Natural killer cell (primary cell): Measurements from ENCODE around the gene CEP85. TPM values are rescaled to one million over a fixed set of nuclear protein-coding genes. Genes with fewer than 3 reads are reported as not detected.

ENCODE experiments used
- ATAC-seq, 3 donors: fragments of 150-1000 bp in 2 of 3; fragments of 200-7000 bp in 1 of 3; cut with Tn5 transposase; 1 replicate in 1 of 3; 2 replicates in 2 of 3; pipeline ENCODE4 v1.10.0; 2021; ENCODE audit warnings: mild to moderate bottlenecking in 2 of 3, moderate library complexity in 2 of 3
- DNase-seq, 2 donors: peaks; one replicate each; pipeline versions ENCODE4 v3.0.0 to v3.0.0-alpha.2; 2013 to 2021; ENCODE audit warnings: mixed read lengths in 1 of 2
- H3K27ac ChIP-seq: one replicate; pipeline ENCODE4 v1.5.1; 2013; ENCODE audit warnings: mild to moderate bottlenecking, low read length
- H3K27me3 ChIP-seq: one replicate; pipeline ENCODE4 v1.6.1; 2013; ENCODE audit warnings: low read length; ENCODE audit not compliant: control insufficient read depth, insufficient read depth
- H3K36me3 ChIP-seq: one replicate; pipeline ENCODE4 v1.6.1; 2013; ENCODE audit warnings: low read length; ENCODE audit not compliant: control insufficient read depth, insufficient read depth
- H3K4me1 ChIP-seq: one replicate; pipeline ENCODE4 v1.6.1; 2013; ENCODE audit warnings: low read length; ENCODE audit not compliant: control insufficient read depth, insufficient read depth
- H3K4me3 ChIP-seq: one replicate; pipeline ENCODE4 v1.5.1; 2013; ENCODE audit warnings: low read length
- H3K9me3 ChIP-seq: one replicate; pipeline ENCODE4 v1.6.1; 2013; ENCODE audit warnings: low read length; ENCODE audit not compliant: control insufficient read depth, insufficient read depth
- H3K27ac Mint-ChIP-seq, 2 donors: one replicate each; pipeline ENCODE4 v1.8.0; 2022; ENCODE audit warnings: mild to moderate bottlenecking in 2 of 2, mixed read lengths in 2 of 2, moderate library complexity in 1 of 2
- H3K27me3 Mint-ChIP-seq, 2 donors: one replicate each; pipeline ENCODE4 v1.8.0; 2022; ENCODE audit warnings: low read depth in 2 of 2, mixed read lengths in 2 of 2
- H3K36me3 Mint-ChIP-seq: one replicate; pipeline ENCODE4 v1.8.0; 2022; ENCODE audit warnings: mixed read lengths
- H3K4me1 Mint-ChIP-seq, 2 donors: one replicate each; pipeline ENCODE4 v1.8.0; 2022; ENCODE audit warnings: mixed read lengths in 2 of 2
- H3K4me3 Mint-ChIP-seq: one replicate; pipeline ENCODE4 v1.8.0; 2022; ENCODE audit warnings: mild to moderate bottlenecking, moderate library complexity, mixed read lengths
- H3K9me3 Mint-ChIP-seq, 2 donors: one replicate each; pipeline ENCODE4 v1.8.0; 2022; ENCODE audit warnings: mixed read lengths in 2 of 2
- WGBS: methylation state at CpG from one replicate; pipeline ENCODE4 v1.1.7; 2013; ENCODE audit warnings: missing lambda C conversion rate; ENCODE audit not compliant: insufficient coverage; 5-methylcytosine and 5-hydroxymethylcytosine counted together
- intact Hi-C: fragments of 100-400 bp; cut with micrococcal nuclease; formaldehyde crosslinking; loops from one replicate; pipeline ENCODE4 v1.14.2; 2022
- total RNA-seq, 4 donors: library from RNA; stranded (reverse); fragments of 120-200 nt in 1 of 4; gene quantifications; one replicate each; pipeline versions ENCODE4 v1.2.3 to v1.2.4, GENCODE V29; 2013 to 2022
- TF ChIP-seq, protein P1 (sequence below): fragments of 200-600 bp; IDR thresholded peaks from one replicate; pipeline ENCODE4 v1.8.0; 2022; ENCODE audit warnings: antibody characterized with exemption

CEP85 gene
- total RNA-seq, 3 donors from 2014 or later (not counting 1 experiment from before 2014, with no cell fraction given), result 13.0 to 20.4 (median 18.0) TPM

DNA sequence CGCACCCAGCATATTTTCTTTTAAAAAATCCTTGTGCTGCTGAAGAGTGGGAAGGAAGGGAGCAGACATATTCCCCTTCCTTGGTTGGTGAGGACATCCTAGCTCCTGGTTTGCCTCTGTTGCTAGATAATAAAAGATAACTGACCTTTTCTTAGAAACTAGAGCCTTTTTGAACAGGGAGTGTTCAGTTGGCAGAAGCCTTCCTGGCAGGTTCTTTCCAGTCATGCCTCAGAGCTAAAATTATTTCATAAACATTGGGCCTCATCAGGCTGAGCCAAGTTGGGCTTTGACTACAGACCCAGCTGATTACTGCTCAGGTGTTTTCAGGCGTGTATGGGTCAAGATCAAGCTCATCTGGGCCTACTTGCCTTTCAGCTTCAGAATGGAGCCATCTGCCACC, 23.2 kb downstream of the CEP85 start:
- Histone ChIP-seq H3K9me3 (no peaks in the 10 kb centered on the region), H3K4me1 (no peaks in the 10 kb centered on the region), H3K4me3 (no peak overlapping the region), H3K27me3 (no peaks in the 10 kb centered on the region), H3K27ac (no peak overlapping the region), H3K36me3 (peaks cover 30% of the 10 kb centered on the region)
- Mint-ChIP-seq H3K27me3 (no peaks in the 10 kb centered on the region), H3K9me3 (no peaks in the 10 kb centered on the region), H3K4me1 (no peaks in the 10 kb centered on the region), H3K36me3 (peaks cover 23% of the 10 kb centered on the region), H3K4me3 (no peak overlapping the region), H3K27ac (no peak overlapping the region)
- DNase-seq (no peak), ATAC-seq (no peak)
- 100% methylated on average over 2 of the region's 2 CpGs for WGBS
- TF ChIP-seq, protein P1, sequence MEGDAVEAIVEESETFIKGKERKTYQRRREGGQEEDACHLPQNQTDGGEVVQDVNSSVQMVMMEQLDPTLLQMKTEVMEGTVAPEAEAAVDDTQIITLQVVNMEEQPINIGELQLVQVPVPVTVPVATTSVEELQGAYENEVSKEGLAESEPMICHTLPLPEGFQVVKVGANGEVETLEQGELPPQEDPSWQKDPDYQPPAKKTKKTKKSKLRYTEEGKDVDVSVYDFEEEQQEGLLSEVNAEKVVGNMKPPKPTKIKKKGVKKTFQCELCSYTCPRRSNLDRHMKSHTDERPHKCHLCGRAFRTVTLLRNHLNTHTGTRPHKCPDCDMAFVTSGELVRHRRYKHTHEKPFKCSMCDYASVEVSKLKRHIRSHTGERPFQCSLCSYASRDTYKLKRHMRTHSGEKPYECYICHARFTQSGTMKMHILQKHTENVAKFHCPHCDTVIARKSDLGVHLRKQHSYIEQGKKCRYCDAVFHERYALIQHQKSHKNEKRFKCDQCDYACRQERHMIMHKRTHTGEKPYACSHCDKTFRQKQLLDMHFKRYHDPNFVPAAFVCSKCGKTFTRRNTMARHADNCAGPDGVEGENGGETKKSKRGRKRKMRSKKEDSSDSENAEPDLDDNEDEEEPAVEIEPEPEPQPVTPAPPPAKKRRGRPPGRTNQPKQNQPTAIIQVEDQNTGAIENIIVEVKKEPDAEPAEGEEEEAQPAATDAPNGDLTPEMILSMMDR, result no peak
- intact Hi-C loops, result no loop called here

DNA sequence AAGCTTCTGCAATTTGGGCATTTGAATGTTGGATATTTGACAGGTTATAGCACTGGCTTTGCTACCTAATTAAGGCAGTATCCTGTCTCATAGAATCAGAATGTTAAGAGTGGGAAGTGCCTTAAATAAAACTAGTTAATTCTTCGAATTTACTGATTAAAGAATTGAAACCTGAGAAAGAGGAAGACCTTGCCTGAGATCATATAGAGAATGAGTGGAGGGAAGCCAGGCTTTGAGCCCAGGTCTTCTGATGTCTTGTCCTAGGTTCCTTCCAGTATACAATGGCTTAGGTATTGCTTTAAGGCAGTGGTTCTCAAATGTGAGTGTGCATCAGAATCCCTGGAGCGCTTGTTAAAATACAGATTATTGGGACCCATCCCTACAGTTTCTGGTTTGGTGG, 25.0 kb downstream of the CEP85 start:
- Histone ChIP-seq H3K27me3 (no peaks in the 10 kb centered on the region), H3K27ac (no peak overlapping the region), H3K9me3 (no peaks in the 10 kb centered on the region), H3K4me3 (no peak overlapping the region), H3K4me1 (no peaks in the 10 kb centered on the region), H3K36me3 (peaks cover 40% of the 10 kb centered on the region)
- no peaks in the 10 kb centered on the region for H3K4me1 Mint-ChIP-seq
- H3K27me3 Mint-ChIP-seq, result no peaks in the 10 kb centered on the region
- H3K36me3 Mint-ChIP-seq, result peaks cover 23% of the 10 kb centered on the region
- DNase-seq (no peak), ATAC-seq (no peak)
- H3K27ac Mint-ChIP-seq, result no peak overlapping the region
- intact Hi-C loops, result no loop called here
- 78% methylated on average over 2 of the region's 2 CpGs for WGBS
- H3K9me3 Mint-ChIP-seq, result no peaks in the 10 kb centered on the region
- TF ChIP-seq, protein P1, result no peak
- H3K4me3 Mint-ChIP-seq, result no peak overlapping the region

DNA sequence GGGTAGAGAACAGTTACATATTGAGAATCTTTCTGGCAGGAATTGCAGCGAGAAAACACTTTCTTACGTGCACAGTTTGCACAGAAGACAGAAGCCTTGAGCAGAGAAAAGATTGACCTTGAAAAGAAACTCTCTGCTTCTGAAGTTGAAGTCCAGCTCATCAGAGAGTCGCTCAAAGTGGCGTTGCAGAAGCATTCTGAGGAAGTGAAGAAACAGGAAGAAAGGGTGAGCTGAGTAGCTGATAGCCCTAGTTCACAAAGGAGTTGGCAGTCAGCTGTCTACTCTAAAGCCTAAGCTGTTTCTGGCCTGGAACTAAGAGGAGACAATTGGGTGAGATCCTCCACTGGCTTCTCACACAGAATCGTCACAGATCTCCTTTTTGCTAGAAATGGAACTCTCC, 25.6 kb downstream of the CEP85 start:
- peak in 1 of 3 donors; percentile 48 for ATAC-seq
- Histone ChIP-seq H3K27ac (no peak overlapping the region), H3K9me3 (no peaks in the 10 kb centered on the region), H3K27me3 (no peaks in the 10 kb centered on the region), H3K36me3 (peaks cover 40% of the 10 kb centered on the region), H3K4me1 (no peaks in the 10 kb centered on the region), H3K4me3 (no peak overlapping the region)
- intact Hi-C loops, result no loop called here
- 79% methylated on average over 5 of the region's 5 CpGs for WGBS
- Mint-ChIP-seq H3K4me3 (no peak overlapping the region), H3K27me3 (no peaks in the 10 kb centered on the region), H3K9me3 (no peaks in the 10 kb centered on the region), H3K27ac (no peak overlapping the region), H3K36me3 (peaks cover 23% of the 10 kb centered on the region), H3K4me1 (no peaks in the 10 kb centered on the region)
- TF ChIP-seq, protein P1, result no peak
- DNase-seq, result no peak

DNA sequence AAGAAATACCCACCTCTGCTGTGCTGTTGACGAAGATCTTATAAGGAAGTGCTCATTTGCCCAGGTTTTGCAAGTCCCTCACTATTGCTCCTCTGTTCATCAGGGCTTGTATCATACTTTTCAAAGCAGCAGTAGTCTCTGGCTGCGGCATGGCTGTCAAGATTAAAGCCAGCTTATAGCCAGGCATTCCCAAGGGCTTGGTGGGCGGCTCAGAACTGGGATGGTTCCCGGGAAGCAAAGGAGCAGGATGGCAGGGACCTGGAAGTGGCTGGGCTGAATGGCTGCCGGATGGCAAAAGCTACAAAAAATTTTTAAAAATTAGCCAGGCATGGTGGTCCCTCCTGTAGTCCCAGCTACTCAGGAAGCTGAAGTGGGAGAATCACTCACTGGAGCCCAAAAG, 29.2 kb downstream of the CEP85 start:
- Mint-ChIP-seq H3K27ac (no peak overlapping the region), H3K27me3 (no peaks in the 10 kb centered on the region), H3K36me3 (peaks cover 16% of the 10 kb centered on the region), H3K4me3 (no peak overlapping the region), H3K9me3 (no peaks in the 10 kb centered on the region), H3K4me1 (no peaks in the 10 kb centered on the region)
- Histone ChIP-seq H3K4me1 (no peaks in the 10 kb centered on the region), H3K27me3 (no peaks in the 10 kb centered on the region), H3K27ac (no peak overlapping the region), H3K9me3 (no peaks in the 10 kb centered on the region), H3K4me3 (no peak overlapping the region), H3K36me3 (peaks cover 34% of the 10 kb centered on the region)
- intact Hi-C loops, result no loop called here
- 97% methylated on average over 5 of the region's 5 CpGs for WGBS
- TF ChIP-seq, protein P1, result no peak
- DNase-seq (no peak), ATAC-seq (no peak)
